ENCODE measurements around the gene NOXO1.

DNA sequence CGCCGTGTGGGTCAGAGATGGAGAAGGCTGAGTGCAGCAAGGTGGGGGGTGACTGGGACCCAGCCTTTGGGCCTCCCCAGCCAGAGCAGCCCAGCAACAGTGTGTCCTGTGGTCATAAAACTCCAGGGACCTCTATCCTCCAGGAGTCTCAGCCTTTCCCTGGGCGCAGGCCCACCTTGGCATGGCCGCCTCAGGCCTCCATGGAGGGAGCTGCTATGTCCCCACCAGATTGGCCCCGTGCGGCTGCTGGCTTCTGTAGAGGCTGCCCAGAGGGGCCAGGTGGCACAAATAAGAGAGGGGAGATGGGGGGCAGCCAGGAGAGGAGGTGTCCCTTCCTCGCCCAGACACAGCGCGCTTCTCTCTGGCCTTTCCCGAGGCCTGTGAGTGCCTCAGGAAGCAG, 5.9 kb upstream of the NOXO1 start:
- TF ChIP-seq, protein P1, sequence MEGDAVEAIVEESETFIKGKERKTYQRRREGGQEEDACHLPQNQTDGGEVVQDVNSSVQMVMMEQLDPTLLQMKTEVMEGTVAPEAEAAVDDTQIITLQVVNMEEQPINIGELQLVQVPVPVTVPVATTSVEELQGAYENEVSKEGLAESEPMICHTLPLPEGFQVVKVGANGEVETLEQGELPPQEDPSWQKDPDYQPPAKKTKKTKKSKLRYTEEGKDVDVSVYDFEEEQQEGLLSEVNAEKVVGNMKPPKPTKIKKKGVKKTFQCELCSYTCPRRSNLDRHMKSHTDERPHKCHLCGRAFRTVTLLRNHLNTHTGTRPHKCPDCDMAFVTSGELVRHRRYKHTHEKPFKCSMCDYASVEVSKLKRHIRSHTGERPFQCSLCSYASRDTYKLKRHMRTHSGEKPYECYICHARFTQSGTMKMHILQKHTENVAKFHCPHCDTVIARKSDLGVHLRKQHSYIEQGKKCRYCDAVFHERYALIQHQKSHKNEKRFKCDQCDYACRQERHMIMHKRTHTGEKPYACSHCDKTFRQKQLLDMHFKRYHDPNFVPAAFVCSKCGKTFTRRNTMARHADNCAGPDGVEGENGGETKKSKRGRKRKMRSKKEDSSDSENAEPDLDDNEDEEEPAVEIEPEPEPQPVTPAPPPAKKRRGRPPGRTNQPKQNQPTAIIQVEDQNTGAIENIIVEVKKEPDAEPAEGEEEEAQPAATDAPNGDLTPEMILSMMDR (IDR thresholded peaks at IDR 0.05) = no peak
- no peak for TF ChIP-seq POLR2A (IDR thresholded peaks at IDR 0.05)
- TF ChIP-seq POLR2AphosphoS5 (IDR thresholded peaks at IDR 0.05; ENCODE audit: insufficient read depth in 1 of 2, low read depth in 1 of 2) = no peak
